HG02981 (cell line): ENCODE measurements around the gene MED27.
"Not testable (repeated sequence)": the region's sequence is repeated elsewhere in the genome, so short reads cannot be mapped to it uniquely, and the experiment has no call there.

ENCODE experiments used
- ATAC-seq: cut with Tn5 transposase; IDR thresholded peaks from one replicate; pipeline ENCODE4 v1.9.1; 2021; ENCODE audit warnings: mild to moderate bottlenecking, moderate library complexity; ENCODE audit not compliant: unreplicated experiment

The MED27 gene

DNA sequence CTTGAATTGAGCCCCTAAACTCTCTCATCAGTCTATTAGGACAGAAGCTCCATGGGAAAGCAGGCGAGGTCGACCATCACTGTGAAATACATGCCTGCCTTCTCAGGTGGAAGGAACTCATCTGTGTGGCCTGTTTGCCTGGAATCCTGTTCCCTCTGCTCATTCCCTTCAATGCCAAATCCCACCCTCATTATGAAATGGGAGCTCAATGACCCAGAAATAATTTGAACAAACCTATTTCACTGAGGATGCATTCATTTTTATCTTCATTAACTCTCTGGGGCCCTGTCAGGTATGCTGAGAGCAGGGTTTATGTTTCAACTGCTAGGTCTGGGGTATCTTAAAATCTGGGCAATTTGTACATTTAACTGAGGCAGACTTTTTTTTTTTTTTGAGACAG lies 142.2 kb downstream of the MED27 start:
- no peak for ATAC-seq

DNA sequence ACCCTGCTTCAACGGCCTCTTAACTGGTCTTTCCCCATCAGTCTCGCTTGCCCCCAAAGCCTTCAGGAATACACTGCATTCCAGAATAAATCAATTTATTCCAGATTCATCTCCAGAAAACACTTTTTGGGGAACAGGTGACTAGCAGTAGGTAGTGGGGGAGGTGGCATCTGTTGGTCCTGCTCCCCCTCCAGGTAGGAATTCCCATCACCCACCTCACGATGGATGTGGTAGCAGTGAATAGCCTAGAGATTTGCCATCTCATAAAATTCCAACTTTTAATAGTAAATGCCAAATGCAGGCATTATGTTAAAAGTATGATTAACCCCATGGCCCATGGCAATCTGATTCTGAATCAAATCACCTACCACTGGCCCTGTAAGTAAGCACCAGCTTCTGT lies 142.7 kb downstream of the MED27 start:
- no peak for ATAC-seq

DNA sequence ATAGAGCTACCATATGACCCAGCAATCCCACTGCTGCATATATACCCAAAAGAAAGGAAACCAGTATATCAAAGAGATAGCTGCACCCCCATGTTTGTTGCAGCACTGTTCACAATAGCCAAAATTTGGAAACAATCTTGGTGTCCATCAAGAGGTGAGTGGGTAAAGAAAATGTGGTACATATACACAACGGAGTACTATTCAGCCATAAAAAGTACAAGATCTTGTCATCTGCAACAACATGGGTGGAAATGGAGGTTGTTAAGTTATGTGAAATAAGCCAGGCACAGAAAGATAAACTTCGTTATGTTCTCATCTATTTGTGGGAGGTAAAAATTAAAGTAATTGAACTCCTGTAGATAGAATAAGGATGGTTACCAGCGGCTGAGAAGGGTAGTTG lies 145.0 kb downstream of the MED27 start:
- ATAC-seq: no peak

GRCh38 chr9:131927091-131927490 lies 152.6 kb downstream of the MED27 start:
- ATAC-seq: no peak

DNA sequence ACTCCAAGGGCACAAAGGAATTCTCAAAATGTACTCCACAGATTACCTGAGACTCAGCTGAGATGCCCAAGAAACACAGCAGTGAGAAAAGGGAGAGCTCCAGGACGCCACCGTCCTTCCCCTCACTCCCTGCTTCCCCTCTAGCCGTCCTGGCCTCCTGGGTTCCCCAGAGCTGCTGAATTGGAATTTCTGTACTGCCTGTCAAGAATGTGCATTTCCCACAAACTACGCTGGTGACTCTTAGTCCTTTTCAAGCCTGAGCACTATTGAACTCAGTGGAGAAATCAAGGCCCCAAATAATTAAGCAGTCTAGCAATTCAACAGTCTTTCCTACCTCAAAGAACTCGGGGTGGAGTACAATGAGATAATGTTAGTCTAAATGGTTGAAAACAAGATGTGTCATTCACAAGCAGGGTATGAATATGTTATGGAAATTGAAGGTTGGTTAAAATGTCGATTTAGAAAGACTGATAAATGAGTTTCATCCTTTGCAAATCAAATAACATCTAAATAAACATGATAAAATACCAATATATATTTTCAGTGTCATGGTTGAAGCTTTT lies 153.2 kb downstream of the MED27 start:
- ATAC-seq: no peak

DNA sequence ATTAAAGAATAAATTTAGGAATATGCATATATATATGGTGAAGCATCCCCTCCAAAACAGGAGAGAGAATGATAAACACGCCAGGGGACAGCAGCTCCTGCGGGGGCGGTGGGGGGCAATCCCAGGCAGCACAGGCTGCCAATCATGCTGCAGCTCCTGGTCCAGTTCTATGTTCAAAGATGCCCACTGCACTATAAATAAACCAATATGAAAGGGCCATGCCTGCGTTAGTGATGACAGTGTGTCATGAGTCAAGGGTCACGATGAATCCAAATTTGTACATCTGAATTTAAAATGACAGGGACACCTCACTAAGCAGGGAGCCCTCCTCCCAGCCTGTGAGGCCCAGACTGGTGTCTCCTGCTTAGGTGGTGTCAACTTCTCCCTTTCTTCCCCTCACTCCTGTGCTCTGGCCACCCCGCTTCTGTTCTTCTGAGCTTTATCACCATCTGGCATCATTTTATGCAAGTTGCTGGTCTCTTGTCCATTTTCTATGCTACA lies 153.9 kb downstream of the MED27 start:
- no peak for ATAC-seq

DNA sequence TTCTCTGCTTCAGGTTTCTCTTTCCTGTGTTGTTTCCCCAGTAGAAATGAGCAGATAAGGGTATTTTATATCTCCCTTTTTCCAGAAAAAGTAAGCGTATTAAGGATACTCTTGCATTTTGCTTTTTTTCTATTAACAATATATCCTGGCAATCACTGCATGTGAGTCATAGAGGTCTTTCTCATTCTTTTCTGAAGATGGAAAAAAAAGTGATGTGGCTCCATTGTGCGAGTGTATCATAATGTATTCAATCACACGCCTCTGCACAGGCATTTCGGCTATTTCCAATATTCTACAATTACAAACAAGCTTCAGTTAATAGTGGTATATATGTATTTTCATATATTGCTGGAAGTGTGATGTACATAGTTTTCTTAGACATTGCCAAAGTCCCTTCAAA lies 155.9 kb downstream of the MED27 start:
- ATAC-seq: no peak

DNA sequence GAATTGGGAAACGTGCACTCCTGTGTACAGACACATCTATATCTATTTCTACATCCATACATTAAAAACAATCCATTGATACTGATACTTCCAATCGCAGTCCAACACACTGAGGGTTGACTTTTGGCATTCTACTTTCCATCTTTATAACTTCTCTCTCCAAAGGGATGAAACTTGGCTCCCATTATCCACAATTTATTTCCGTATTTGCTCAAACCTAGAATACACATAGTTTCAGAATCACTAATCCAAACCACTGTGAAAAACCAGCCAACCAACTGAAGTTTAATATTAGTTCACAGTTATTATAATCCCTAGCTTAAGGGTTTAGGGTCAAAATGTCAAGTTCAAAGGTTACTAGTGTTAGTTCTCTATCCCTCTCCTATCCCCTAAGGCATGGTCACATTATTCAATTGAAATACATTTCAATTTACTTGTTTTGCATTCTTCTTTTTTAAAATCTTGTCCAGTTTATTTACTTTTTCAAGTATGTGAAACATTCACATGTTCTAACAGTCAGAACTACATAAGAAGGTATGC lies 156.5 kb downstream of the MED27 start:
- ATAC-seq: no peak

- not testable (repeated sequence) for ATAC-seq
These were observed 158.0 kb downstream of the MED27 start for GRCh38 chr9:131921635-131922034.

GRCh38 chr9:131919216-131919615 lies 160.5 kb downstream of the MED27 start:
- no peak for ATAC-seq

DNA sequence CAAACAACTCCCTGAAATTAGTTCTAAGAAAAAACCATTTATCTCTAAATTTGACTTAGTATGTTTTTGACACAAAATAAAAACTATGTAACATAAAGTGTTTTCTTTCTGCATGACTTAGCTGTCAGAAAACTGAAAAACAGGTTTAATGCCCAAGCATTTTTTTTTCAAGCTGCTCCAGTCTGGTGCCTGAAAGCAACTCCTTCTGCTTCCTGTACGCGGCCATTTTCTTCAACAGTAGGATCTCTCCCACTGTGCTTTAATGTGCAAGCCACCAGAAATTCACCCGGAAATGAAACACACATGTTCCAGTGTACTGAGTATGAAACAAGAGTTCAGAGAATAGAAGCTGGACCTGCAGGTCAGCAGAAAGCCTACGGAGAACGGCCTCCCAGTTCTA lies 161.2 kb downstream of the MED27 start:
- no peak for ATAC-seq

- ATAC-seq: no peak
These were observed 162.7 kb downstream of the MED27 start for GRCh38 chr9:131917009-131917408.

- no peak for ATAC-seq
These were observed 164.5 kb downstream of the MED27 start for GRCh38 chr9:131915181-131915580.

DNA sequence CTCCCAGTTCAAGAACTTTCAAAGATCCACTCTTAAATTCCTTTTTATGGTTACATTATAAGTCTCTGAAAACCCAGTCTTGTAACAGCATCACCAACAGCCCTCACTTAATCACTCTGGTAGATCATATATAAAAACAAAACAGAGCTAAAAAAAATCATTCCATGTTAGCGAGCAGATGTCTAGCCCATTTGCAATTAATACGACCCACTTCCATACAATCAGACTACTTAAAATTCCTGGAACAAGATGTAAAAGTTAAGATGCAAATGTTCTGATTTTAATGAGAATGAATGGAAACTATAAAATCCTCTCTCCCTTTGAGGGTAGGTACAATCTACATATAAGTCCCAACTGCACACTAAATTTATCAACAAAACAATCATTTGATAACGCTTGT lies 167.0 kb downstream of the MED27 start:
- no peak for ATAC-seq

DNA sequence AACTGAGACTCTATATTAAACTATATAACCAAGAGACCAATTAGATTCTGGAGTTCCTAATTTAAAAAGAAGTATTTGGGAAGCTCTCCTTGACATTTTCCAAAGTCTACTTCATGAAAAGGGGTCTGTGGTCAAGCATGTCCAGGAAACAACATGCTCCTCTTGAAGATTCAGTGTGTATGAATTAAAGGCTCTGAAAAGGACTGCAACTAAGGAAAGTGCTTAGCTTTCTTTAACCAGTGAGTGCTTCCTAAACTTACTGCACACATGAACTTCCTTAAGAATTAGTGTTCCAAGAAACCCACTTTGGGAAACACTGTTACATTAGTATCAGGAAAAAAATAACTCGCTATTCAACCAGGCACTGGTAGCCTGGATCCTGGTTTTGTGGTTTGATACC lies 167.6 kb downstream of the MED27 start:
- no peak for ATAC-seq

GRCh38 chr9:131910572-131910971 lies 169.1 kb downstream of the MED27 start:
- no peak for ATAC-seq

GRCh38 chr9:131905144-131905543 lies 174.5 kb downstream of the MED27 start:
- no peak for ATAC-seq

GRCh38 chr9:131899296-131900228 lies 180.1 kb downstream of the MED27 start:
- no peak for ATAC-seq

GRCh38 chr9:131892902-131893500 lies 186.7 kb downstream of the MED27 start:
- no peak for ATAC-seq

DNA sequence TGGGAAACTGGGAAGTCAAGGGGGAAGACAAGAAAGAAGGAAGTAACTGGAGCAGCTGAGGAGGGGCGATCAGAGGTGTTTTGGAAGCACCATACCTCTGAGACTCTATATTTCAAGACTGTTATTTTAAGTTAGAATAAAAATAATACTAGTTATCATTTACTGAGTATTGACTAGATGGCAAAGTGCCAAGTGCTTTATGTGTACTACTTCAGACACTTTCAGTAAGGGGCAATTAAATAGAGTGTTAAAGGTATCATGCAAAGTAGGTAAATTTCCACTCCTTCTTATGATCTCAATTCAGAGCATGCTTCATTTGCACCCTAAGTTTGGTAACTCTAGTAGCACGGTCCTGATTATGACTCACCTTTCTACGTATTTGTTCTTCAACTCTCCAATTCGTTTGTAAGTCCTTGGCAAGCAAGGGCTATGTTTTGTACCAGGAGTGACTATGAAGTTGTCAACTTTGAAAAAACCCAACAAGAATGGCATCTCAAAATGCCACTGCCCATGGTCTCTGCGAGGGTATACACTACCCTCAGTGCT lies 187.4 kb downstream of the MED27 start:
- no peak for ATAC-seq

DNA sequence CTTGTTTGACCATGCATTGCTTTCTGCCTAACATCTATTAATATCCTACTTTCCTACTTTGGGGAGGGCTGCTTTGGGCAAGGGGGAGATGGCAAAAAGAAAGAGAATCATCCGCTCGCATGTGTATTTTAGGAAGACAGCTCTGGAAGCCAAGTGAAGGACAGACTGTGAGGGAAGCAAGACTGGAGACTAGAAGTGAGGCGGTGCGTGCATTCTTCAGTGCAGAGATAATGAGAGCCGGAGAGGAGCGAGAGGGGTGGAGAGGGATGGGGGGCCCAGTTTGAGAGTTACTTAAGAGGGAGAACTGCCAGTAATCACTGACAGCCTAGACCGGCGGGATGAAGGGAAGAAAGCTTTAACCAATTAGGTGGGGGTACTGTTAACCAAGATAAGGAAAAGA lies 188.1 kb downstream of the MED27 start:
- no peak for ATAC-seq
